ENCODE results near the gene MOCS1.
A peak's percentile ranks its signal among the peaks of the same experiment; 100 is the strongest.
"Not testable (repeated sequence)": the region's sequence is repeated elsewhere in the genome, so short reads cannot be mapped to it uniquely, and the experiment has no call there.

MOCS1 gene

DNA sequence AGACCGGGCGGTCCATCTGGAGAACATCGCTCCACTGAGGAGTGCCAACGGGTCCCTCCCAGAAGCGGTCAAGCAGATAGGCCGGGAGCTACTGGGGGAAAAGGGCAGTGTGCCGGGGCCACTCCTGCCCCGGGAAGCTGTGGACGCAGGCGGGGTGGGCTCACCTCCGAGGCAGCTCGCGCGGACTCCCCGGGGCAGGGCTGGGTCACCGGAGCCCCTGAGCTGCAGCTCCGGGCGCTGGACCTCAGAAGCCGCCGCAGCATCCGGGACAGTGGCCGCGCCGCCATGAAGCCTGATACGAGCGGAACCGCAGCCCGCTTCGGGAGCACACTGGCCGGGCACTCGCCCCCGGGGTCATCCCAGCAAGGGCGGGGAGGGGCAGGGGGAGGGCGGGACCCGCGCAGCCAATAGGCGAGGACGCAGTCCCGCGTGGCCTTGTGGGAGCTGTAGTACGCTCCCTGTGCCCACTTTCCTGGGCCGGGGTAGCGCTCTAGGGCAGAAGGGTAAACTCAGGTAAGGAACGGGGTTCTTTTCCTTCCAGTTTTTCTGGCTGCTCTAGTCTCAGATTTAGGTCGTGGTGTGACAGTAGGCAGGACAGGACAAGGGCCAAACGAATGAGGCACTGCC lies at the start of gene MOCS1:
MOCS1 (minus strand) TSS at position 332 of the 627 bp plus-strand sequence; CDS start at position 287, 45 bp downstream.
- peak; percentile 49 for DNase-seq

DNA sequence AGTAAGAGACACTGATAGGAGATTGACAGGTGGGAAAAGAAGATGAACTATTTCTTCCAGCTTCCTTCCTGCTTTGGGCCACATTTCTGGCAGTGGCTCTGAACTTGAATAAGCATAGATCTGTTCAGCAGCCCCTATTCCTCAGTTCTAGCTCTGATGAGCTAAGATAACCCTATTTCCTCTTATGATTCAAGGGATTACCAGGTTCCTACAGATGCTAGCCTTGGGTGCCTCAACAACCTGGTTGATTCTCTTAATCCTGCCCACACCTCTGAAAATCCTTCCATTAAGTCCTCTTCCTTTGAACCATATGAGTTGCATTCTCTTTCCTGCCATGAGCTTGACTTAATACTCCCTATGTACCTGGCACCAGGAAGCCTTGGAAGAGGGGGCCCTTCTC lies 49.8 kb upstream of the MOCS1 start:
- no peak for DNase-seq

DNA sequence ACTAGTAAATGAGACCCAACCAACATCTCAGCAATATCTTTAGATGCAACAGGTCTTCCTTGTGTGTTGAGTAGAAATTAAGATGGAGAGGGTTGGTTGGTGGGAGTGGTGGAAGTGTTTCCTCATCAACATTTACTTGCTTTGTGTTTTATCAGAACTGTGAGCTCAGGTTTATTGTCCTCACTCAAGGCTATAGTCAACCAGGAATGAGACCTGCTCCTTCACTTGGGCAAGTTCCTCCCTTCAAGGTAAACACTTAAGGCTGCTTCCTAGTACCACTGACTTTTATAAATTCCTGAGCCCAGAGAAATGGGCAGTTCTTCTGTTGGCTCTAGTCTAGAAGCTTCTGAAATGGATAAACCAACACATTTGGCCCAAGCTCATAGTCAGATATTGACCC lies 48.9 kb upstream of the MOCS1 start:
- DNase-seq: no peak

DNA sequence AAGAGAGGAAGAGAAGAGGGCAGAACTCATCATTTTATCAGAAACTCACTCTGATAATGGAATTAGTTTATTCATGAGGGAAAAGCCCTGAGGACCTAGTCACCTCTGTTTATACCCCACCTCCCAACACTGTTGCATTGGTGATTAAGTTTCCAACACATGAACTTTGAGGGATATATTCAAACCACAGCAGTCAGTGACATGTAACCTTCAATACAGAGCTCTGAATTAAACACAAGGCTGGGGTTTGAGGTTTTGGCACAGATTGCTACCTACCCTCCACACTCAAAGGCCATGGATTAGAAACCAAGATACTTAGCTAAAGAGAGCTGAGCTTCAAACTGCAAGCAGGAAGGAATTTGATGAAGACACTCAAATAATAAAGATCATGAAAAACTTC lies 48.5 kb upstream of the MOCS1 start:
- no peak for DNase-seq

DNA sequence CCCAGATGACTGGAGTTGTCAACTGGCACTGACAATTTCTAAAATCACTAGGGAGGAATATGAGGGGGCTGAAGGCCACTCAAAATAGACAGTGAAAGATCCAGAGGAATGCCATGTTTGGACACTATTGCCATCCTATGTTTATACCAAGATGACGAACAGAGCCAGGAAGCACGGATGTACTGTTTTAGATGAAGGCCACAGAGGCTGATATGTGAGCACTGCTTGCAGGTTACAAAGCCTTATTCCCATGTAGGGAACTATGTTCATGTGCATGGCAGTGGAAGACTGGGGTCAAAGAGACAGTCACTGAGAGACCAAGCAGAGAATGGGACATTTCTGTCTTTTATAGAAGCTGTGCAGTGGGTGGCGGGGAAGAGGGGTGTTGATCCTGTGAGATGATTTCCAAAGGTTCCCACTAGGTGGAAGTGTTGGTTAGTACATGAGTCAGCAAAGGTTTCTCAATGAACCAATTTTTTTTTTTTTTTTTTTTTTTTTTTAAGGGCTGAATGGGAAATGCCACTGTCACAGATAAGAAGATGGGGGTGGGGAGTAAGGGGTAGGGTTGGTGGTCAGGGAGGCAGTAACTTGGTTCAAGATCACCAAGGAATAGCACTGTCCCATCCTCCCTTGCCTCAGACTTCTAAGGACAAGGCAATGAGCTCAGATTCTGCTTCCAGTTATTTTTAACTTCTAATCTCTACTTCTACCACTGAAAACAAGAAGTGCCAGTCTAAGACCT lies 46.7 kb upstream of the MOCS1 start:
- DNase-seq: no peak

GRCh38 chr6:39979461-39980328 lies 45.4 kb upstream of the MOCS1 start:
- no peak for DNase-seq

GRCh38 chr6:39978240-39978639 lies 44.0 kb upstream of the MOCS1 start:
- DNase-seq: no peak

- no peak for DNase-seq
These were observed 39.4 kb upstream of the MOCS1 start for GRCh38 chr6:39973661-39974060.

DNA sequence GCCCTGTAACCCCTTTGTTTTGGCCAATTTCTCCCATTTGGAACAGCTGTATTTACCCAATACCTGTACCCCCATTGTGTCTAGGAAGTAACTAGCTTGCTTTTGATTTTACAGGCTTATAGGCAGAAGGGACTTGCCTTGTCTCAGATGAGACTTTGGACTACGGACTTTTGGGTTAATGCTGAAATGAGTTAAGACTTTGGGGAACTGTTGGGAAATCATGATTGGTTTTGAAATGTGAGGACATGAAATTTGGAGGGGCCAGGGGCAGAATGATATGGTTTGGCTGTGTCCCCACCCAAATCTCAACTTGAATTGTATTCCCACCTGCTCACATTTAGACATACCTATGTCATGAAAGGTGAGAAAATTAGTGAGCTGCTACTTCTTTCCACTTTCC lies 38.5 kb upstream of the MOCS1 start:
- DNase-seq: not testable (repeated sequence)

DNA sequence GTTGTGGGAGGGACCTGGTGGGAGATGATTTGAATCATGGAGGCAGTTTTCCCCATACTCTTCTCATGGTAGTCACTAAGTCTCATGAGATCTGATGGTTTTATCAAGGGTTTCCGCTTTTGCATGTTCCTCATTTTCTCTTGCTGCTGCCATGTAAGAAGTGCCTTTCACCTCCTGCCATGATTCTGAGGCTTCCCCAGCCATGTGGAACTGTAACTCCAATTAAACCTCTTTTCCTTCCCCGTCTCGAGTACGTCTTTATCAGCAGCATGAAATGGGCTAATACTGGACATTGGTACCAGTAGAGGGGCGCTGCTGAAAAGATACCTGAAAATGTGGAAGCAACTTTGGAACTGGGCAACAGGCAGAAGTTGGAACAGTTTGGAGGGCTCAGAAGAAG lies 36.9 kb upstream of the MOCS1 start:
- DNase-seq: not testable (repeated sequence)

DNA sequence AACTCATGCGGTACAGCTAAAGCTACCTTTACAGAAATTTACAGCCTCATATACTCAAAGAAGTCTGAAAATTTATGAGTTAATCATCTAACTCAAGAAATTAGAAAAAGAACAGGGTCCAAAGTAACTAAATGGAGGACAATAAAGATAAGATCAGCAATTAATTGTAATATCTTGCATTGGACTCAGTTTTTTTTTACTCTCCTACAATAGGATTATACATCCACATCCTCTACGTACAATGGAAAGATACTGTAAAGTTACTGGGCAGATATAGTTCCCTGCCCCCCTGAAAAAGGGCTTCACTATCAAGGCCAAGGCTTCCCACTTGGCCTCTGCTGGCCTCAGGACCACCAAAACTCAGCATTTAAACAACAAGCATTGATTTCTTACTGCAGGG lies 31.5 kb upstream of the MOCS1 start:
- no peak for DNase-seq

DNA sequence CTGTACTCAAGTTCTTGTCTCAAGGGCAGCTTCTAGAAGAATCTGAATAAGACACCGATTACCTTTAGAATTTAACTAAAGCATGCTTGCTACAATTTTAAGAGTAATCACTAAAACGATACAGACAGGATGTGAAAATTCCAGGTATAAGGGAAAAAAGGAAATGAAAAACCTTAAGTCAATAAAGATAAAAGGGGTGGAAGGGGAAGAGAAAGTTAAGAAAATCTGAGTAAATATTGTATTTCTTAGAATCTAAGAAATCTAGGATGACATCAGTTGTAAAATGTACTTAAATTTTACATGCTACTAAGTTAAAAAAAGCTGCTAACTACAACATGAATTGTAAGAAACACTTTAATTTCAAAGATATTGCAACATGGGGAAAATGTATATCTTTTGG lies 30.3 kb upstream of the MOCS1 start:
- no peak for DNase-seq

DNA sequence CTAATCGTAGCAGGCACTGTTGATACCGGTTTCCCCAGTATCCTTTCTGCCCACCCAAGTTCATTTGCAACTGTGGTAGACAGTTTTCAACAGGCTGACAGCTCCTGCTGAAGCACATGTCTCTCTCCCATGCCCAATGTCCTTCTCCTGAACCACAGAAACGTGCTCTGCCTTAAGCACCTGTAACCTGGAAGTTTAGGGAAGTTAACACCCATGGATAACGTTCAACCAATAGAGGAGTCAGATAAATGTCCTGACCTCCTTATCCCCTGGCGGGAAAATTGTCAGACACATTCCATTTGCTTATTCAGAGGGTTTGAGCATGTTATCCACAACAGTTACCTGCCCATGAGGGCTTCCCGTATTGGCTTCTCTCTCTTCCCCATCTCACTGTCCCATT lies 29.8 kb upstream of the MOCS1 start:
- DNase-seq: no peak

- DNase-seq: no peak
These were observed 28.6 kb upstream of the MOCS1 start for GRCh38 chr6:39962831-39963230.

- no peak for DNase-seq
These were observed 26.9 kb upstream of the MOCS1 start for GRCh38 chr6:39961178-39961577.

- DNase-seq: no peak
These were observed 24.7 kb upstream of the MOCS1 start for GRCh38 chr6:39958947-39959346.

DNA sequence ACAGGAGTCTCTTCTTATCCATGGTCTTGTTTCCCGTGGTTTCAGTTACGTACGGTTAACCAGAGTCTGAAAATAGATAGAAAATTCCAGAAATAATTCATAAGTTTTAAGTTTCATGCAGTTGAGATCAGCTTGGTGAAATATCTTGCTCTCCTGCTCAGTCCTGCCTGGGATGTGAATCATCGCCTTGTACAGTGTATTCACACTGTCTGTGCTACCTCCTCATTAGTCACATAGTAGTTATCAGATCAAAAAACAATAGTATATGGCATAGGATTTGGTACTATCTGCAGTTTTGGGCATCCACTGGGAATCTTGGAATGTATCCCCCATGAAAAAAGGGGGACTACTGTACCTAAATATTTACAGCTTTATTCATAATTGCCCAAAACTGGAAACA lies 22.7 kb upstream of the MOCS1 start:
- DNase-seq: no peak

DNA sequence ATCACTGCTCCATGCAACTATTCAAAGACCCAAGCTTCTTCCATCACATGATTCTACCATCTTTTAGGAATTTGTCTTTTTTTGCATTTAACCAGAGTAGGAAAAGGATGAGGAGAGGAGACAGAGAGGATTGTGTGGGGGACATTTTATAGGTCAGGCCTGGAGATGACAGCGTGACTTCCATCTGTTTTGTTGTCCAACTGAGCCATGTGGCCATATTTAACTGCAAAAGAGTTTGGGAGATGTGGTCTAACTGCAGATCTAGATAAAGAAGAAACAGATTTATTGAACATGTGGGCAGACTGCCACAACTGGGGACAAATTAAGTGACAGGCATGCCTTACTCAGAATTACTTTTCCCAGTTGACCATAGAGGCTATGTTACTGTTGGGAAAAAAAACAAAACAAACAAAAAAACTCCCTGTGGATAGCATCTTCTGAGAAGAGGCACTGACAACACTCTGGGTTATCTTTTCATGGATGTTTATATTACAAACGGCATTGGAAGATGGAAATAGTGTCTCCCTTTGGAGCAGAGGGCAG lies 18.9 kb upstream of the MOCS1 start:
- DNase-seq: no peak

DNA sequence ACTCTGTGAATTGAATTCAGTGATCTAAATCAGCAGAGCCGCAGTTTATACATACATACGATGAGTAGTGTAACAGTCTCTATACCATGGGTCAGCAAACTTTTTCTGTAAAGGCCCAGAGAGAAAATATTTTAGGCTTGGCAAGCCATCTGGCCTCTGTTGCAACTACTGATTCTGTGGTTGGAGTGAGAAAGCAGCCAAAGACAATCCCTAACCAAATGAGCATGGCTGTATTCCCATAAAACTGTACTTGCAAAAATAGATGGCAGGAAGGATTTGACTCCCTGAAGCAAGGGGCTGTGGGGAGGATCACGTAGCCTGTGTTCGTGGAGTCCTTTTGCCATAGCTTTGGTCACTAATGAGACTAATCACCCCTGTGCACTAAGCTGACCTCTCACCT lies 17.9 kb upstream of the MOCS1 start:
- no peak for DNase-seq

GRCh38 chr6:39951716-39952115 lies 17.5 kb upstream of the MOCS1 start:
- no peak for DNase-seq

DNA sequence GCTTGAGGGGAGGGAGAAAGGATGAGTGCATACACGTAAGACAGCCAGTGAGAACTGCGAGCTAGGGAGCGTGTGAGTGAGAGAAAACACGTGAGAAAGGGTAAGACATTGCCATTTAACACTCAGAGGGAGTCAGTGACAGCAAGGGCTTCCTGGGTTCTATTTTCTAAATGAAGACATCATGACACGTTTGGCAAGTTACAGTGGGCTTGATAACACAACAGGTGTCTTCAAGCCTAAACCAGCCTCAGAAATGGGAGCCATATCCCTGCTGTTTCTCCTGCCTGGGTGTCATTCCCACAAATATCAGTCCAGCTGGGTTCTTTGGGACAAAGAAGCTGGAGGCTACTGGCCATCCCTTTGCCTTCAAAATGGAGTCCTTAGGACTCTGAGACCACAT lies 16.9 kb upstream of the MOCS1 start:
- DNase-seq: no peak

- DNase-seq: no peak
These were observed 16.0 kb upstream of the MOCS1 start for GRCh38 chr6:39950125-39950720.

DNA sequence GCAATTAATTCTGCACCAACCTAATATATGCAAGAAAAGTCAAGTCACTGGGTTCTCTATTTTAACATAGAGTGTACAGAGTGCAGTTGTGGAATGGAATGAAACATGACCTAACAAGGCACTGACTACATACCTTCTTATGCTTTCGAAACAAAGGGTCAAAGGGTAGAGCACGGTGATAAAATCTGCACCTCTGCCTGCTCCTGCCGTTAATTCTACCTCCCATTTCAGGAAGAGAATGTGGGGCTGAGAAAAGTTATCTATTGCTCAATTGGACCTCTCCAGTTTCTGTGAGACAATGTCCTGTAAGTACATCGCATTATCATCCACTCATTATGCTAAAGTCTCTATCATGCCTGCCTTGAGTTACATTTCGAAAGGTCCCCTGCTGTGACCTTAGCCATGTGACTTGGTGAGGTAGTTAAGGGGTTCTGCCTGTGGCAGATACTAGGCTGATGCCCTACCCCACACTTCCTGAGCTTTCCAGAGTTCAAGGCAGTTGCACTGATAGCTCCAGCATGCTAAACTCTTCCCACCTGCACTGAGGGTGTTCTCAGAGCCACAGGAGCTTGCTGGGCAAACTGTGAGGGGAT lies 14.0 kb upstream of the MOCS1 start:
- DNase-seq: no peak

All from stimulated activated CD4-positive, alpha-beta T cell treated with anti-CD3 and anti-CD28 coated beads, Interleukin-4, amount 100 ng/mL, for 1 hour (primary cell).